DMS114 treated with DMSO at 0.1 percent for 48 hours (cell line): ENCODE measurements around the gene NUP98.
"Not testable (repeated sequence)": the region's sequence is repeated elsewhere in the genome, so short reads cannot be mapped to it uniquely, and the experiment has no call there.

ENCODE experiments used
- DNase-seq: peaks from one replicate; lab custom pipeline; 2025; ENCODE audit not compliant: unreplicated experiment; lab: John Stamatoyannopoulos, UW

The NUP98 gene

DNA sequence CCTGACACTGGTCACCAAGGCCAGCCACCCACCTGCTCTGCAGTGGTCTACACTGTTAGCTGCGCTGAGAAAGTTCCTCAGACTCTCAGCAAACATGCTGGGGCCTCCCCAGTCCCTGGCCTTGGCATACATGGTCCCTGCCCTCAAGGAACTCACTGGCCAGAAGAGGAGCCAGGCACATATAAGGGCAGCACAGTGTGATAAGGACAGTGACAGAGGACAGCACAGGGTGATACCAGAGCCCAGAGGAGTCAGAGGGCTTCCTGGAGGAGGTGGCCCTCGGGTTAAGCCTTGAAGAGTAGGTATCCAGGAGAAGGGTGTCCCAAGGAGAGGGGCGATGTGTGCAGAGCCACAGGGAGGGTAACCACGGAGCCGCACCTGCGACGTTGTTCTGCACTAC is 151.8 kb downstream of the NUP98 start:
- DNase-seq, result no peak

DNA sequence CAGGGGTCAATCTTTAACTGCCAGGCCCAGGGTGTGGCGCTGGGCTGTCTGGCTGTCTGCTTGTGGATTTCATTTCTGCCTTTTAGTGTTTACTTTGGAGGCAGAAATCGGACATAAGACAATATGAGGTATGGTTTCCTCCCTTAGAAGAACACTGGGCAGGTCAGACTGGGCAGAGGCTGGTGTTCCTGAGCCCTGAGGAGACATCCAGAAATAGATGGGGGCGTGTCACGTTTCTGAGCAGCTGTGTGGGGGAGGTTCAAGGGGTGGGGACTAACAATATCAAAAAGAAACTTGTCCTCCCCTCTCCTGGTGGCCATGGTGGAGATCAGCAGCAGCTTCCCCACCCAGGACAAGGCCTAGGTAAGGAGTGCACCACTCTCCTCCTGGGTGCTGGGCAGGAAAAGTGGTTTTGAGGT is 152.5 kb downstream of the NUP98 start, which contains the start of gene ART1:
TSS of gene ART1 (plus strand) at position 312 of the 419 bp plus-strand sequence. CDS start 14,086 bp downstream, outside the sequence.
- no peak for DNase-seq

DNA sequence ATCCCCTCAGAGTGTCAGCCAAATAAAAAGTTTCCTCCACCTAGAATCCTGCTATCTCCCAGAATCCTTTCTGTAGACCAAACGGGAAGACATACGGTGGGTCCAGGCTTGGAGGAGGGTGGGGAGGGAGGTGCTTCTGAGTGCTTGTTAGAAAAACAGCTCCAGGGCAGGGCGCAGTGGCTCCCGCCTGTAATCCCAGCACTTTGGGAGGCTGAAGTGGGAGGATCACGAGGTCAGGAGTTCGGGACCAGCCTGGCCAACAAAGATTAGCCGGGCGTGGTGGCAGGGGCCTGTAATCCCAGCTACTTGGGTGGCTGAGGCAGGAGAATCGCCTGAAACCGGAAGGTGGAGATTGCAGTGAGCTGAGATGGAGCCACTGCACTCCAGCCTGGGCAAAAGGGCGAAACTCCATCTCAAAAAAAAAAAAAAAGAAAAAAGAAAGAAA is 154.2 kb downstream of the NUP98 start:
- not testable (repeated sequence) for DNase-seq

DNA sequence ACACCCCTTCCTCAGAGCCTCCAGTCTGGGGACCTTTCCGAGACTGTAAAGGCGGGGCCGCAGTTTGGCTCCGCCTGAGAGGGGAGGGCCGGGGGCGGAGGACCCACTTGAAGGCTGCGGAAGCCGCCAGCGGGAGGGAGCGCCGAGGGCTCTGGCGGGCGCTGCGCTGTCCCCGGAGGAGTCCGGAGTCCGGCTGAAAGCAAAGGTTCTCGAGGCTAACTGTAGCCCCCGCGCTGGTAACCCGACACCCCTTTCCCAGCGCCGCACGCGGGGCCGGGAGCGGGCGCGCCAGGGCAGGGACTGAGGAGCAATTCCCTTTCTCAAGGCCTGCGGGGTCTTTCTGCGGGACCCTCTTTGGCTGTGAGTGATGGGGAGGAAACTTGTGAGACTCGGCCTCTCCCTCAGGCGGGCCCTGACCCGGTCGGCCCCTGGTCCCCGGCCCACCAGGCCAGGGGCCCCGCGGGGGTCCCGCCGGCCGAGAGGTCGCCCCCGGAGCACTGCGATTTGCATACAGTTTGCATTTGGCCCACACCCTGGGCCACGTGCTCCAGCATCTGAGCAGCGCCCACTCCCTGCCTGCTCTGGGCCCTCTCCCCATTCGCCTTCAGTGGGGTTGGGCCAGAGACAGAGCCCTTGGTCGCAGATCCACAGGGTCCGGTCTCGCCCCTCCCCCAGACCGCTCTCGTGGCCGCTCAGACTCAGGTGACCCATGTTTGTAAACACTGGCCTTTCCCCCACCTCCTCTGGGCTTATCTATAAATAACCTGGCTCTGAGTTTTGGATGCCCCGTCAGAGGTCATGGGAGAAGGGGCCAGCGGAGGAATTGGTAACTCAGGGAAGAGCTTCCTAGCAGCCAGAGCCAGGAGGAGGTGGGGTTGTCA is 155.0 kb downstream of the NUP98 start:
- DNase-seq, result peak; percentile 20

DNA sequence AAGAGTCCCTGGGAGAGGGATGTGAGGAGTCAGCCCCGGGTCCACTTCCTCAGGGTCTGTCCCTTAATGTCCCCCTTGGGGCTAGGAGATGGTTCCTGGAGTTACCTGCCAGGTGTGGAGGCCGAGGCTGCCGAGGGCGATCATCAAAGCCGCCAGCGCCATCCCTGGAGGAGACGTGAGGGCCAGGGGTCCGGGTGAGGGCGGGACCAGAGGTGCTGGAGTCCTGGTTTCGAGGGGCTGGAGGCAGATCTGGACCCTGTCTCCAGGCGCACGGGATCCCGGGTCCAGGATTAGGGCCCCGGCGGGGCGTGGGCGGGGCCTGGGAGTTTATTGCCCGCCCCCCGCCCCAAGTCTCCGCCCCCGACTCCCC is 155.7 kb downstream of the NUP98 start, which contains the start of gene ART5:
TSS of gene ART5 (minus strand) at position 292 of the 370 bp plus-strand sequence. CDS start at position 162, 130 bp downstream.
- no peak for DNase-seq

DNA sequence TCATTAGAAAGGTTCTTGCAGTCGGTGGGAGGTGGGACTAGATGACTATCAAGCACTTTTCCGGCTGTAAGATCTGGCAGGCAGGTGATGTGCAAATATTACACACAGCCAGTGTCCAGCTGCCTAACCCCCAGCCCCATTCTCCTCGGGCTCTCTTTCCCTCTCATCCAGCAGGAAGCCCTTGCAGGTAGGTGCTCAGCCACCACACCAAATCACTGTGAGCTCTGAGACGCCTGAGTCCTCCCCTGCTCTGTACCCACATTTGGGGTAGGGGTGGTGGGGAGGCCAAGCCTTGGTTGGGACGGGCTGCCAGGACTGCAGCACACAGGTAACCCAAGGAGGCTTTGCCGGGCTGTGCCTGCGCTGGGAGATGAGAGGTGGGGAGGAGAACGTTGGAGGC is 156.2 kb downstream of the NUP98 start:
- no peak for DNase-seq

DNA sequence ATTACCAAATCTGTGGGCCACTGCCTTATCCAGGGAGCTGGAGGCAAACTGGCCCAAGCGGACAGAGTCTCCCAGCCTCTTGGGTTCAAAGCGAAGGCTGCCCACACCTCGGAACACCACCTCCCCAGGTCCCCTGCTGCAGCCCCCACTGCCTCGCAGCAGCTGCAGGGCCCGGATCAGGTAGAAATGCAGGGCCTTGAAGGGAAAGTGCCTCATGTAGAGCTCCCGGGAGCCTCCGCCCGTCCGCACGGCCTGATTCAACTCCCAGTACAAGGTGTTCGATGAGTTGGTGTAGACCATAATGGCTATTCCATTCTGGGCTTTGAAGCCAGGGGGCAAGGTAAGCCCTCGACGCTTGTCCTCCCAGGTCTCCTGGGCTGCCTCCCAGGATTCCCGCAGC is 157.5 kb downstream of the NUP98 start:
- no peak for DNase-seq

DNA sequence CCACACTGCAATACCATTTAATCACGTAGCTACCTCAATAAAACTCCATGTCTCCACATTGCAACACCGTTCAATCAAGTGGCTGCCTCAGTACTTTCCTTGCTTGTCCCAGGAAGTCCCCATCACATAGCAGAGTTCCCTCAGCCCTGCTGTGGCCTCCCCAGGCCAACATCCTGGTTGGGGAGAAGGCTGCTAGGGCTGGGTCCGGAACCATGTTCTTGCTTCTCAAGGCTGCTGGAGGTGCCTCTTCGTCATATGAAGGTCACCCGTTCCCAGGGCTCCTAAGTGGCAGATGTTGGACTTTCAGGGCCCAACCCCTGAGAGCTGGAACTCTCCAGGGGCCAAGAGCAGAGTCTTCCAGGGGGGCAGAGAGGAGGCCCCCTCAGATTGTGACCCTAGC is 158.8 kb downstream of the NUP98 start:
- no peak for DNase-seq

- no peak for DNase-seq
Observed at GRCh38 chr11:3637201-3637600, 160.2 kb downstream of the NUP98 start.

DNA sequence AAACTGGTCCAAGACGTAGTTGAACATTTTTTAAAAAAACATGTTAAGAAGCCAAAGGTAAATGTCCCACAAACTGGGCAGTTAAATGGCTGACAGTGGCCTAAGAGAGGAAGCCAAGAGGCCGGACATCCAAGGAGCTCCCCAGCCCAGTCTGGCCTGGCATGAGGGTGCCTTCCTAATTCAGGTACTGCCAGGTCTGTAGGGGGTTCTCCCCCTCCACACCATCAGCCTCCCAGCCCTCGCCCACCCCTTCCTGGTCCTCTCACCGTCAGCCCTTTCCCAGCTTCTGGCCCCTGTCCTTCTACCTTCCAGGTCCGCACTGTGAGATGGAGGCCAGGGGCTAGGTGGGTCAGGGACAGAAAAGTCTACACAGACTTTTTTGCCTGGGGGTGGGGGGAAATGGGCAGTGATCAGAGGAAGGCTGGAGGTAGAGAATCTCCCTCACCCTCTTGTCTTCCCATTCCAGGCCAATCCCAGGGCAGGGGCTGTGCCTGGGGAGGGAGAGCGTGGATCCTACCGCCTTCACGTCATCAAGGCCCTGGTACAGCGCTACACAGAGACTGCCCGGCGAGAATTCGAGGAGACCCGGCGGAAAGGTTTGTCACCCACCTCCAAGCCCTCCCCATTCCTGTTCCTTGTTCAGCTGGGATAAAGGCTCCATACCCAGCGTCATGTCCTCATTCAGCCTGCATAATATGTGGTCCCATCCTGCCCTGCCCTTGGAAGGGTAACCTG is 161.5 kb downstream of the NUP98 start:
- DNase-seq, result no peak

DNA sequence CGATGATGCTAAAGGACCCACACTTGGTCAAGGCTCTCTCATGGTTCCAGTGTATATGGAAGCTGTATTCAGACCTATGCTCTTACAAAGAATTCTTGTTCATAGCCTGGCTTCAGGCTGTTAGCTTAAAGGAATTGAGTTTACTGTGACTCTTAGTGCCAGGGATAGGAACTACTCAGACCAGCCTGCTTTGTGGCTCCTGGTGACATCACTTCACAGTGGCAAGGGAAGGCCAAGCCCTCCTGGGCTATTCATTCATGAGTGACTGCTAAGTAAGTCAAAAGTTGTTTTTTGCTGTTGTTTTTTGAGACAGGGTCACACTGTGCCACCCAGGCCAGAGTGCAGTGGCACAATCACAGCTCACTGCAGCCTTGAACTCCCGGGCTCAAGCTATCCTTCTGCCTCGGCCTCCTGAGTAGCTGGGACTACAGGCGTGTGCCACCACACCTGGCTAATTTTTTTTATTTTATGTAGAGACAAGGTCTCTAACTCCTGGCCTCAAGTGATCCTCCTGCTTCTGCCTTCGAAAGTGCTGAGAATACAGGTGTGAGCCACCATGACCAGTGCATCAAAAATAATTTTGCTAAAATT is 165.2 kb downstream of the NUP98 start:
- DNase-seq, result no peak

DNA sequence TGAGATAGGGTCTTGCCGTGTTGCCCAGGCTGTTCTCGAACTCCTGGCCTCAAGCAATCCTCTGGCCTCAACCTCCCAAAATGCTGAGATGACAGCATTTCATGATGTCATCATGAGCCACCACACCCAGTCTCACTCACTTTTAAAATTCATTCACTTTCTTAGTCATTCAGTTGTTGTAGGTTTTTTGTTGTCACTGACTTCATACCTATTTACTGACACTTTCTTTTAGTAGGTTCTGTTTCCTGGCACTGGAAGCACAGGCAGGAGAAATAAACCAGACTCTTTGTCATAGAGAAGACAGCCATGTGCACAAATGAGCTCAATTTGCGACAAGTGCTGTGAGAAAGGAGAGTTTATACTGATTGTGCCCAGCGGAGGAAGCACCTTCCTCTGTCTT is 166.0 kb downstream of the NUP98 start:
- DNase-seq, result no peak

GRCh38 chr11:3627291-3627690 is 170.1 kb downstream of the NUP98 start:
- no peak for DNase-seq

GRCh38 chr11:3626250-3626960 is 170.9 kb downstream of the NUP98 start:
- no peak for DNase-seq
